GM23248 (cell line): ENCODE results near the gene MARCO. TPM values are rescaled to one million over a fixed set of nuclear protein-coding genes. Genes with fewer than 3 reads are reported as not detected.

Experiments used
- DNase-seq: peaks from one replicate; pipeline ENCODE4 v3.0.0-alpha.2; 2015
- H2AFZ ChIP-seq: fragments of 200-600 bp; sonication (generic); 2 replicates; pipeline ENCODE4 v1.6.1; 2016; ENCODE audit warnings: antibody characterized with exemption
- H3F3A ChIP-seq: fragments of 200-600 bp; sonication (generic); 2 replicates; pipeline ENCODE4 v1.6.1; 2016; ENCODE audit warnings: mild to moderate bottlenecking, antibody characterized with exemption, mixed run types; ENCODE audit not compliant: insufficient read depth
- H3K27ac ChIP-seq: fragments of 200-600 bp; sonication (generic); 2 replicates; pipeline ENCODE4 v1.5.1; 2016; ENCODE audit warnings: mild to moderate bottlenecking
- H3K27me3 ChIP-seq: fragments of 200-600 bp; sonication (generic); replicated peaks from 2 replicates; pipeline ENCODE4 v1.6.1; 2016; ENCODE audit warnings: mild to moderate bottlenecking; ENCODE audit not compliant: insufficient read depth
- H3K36me3 ChIP-seq: fragments of 200-600 bp; sonication (generic); 2 replicates; pipeline ENCODE4 v1.6.1; 2016; ENCODE audit warnings: low read depth, mild to moderate bottlenecking
- H3K4me1 ChIP-seq: fragments of 200-600 bp; sonication (generic); 2 replicates; pipeline ENCODE4 v1.6.1; 2016; ENCODE audit warnings: mild to moderate bottlenecking; ENCODE audit not compliant: insufficient read depth
- H3K4me2 ChIP-seq: fragments of 200-600 bp; sonication (generic); one replicate; pipeline ENCODE4 v1.6.1; 2016; ENCODE audit warnings: mild to moderate bottlenecking; ENCODE audit not compliant: unreplicated experiment
- H3K4me3 ChIP-seq: fragments of 200-600 bp; sonication (generic); 2 replicates; pipeline ENCODE4 v1.5.1; 2016; ENCODE audit warnings: mild to moderate bottlenecking
- H3K79me2 ChIP-seq: fragments of 200-600 bp; sonication (generic); 2 replicates; pipeline ENCODE4 v1.6.1; 2016; ENCODE audit warnings: mild to moderate bottlenecking; ENCODE audit not compliant: insufficient read depth
- H3K9ac ChIP-seq: fragments of 200-600 bp; sonication (generic); 2 replicates; pipeline ENCODE4 v1.6.1; 2016; ENCODE audit warnings: mild to moderate bottlenecking
- H3K9me2 ChIP-seq: fragments of 200-600 bp; sonication (generic); 2 replicates; pipeline ENCODE4 v1.6.1; 2016; ENCODE audit warnings: mixed run types, mild to moderate bottlenecking, moderate library complexity; ENCODE audit not compliant: insufficient read depth
- H3K9me3 ChIP-seq: fragments of 200-600 bp; sonication (generic); one replicate; pipeline ENCODE4 v1.6.1; 2017; ENCODE audit warnings: low read depth
- H4K20me1 ChIP-seq: fragments of 200-600 bp; sonication (generic); 2 replicates; pipeline ENCODE4 v1.6.0; 2016; ENCODE audit not compliant: insufficient read depth
- EZH2 ChIP-seq: fragments of 200-600 bp; sonication (generic); IDR thresholded peaks from 2 replicates; pipeline ENCODE4 v1.6.1; 2018; ENCODE audit warnings: antibody characterized with exemption, mild to moderate bottlenecking; ENCODE audit not compliant: insufficient read depth, poor library complexity, severe bottlenecking
- EZH2phosphoT487 ChIP-seq: fragments of 200-600 bp; sonication (generic); IDR thresholded peaks from 2 replicates; pipeline ENCODE4 v1.6.1; 2018; ENCODE audit warnings: antibody characterized with exemption, moderate library complexity, mild to moderate bottlenecking, low read depth; ENCODE audit not compliant: insufficient read depth
- WGBS, 2 experiments: methylation state at CpG; one replicate each; pipeline ENCODE4 v1.1.6; 2015 to 2017; ENCODE audit warnings: low lambda C conversion rate in 2 of 2, low coverage in 1 of 2; ENCODE audit errors: missing lambda C conversion rate in 2 of 2; 5-methylcytosine and 5-hydroxymethylcytosine counted together
- in situ Hi-C: fragments of 300-500 bp; cut with MboI; formaldehyde crosslinking; loops from 2 replicates; pipeline ENCODE4 v1.15.0; 2020
- polyA plus RNA-seq: library from polyadenylated mRNA; unstranded; fragments of >200 nt; fragmentation: Nextera tagmentation; extraction: Ambion mirVana; gene quantifications from 2 replicates; pipeline ENCODE4 v1.2.1, GENCODE V29; 2016
- total RNA-seq: library from RNA; depleted of rRNA; stranded (reverse); fragments of >200 nt; shearing (Covaris generic); gene quantifications from 2 replicates; pipeline ENCODE4 v1.2.3, GENCODE V29; 2014

MARCO gene
- total and polyA plus RNA-seq, 2 experiments from 2014 or later: not detected

- Histone ChIP-seq H3K4me2 (no peak overlapping the region), H3K36me3 (no peaks in the 10 kb centered on the region), H3K9ac (no peak overlapping the region), H3K9me2 (no peaks in the 10 kb centered on the region), H2AFZ (no peak overlapping the region), H3K79me2 (no peaks in the 10 kb centered on the region), H3F3A (no peaks in the 10 kb centered on the region), H3K4me3 (no peak overlapping the region), H3K27me3 (peaks cover 52% of the 10 kb centered on the region), H3K9me3 (no peaks in the 10 kb centered on the region), H3K4me1 (no peaks in the 10 kb centered on the region), H3K27ac (no peak overlapping the region), H4K20me1 (no peaks in the 10 kb centered on the region)
- no peak for DNase-seq
- WGBS, 2 experiments: 13 to 31% methylated on average over 3 of the region's 3 CpGs
- TF ChIP-seq EZH2: no peak
- TF ChIP-seq EZH2phosphoT487: no peak
- in situ Hi-C loops: no loop called here
Measured at GRCh38 chr2:119009110-119009509, 67.1 kb downstream of the MARCO start.

- H3K79me2 ChIP-seq: no peaks in the 10 kb centered on the region
- H3K4me1 ChIP-seq: no peaks in the 10 kb centered on the region
- 45 to 47% methylated on average over 9 of the region's 9 CpGs for WGBS, 2 experiments
- TF ChIP-seq EZH2 (no peak), EZH2phosphoT487 (no peak)
- no peak overlapping the region for H3K4me3 ChIP-seq
- no peak overlapping the region for H2AFZ ChIP-seq
- no peak overlapping the region for H3K27ac ChIP-seq
- peaks cover 52% of the 10 kb centered on the region for H3K27me3 ChIP-seq
- H3F3A ChIP-seq: no peaks in the 10 kb centered on the region
- no peak overlapping the region for H3K4me2 ChIP-seq
- in situ Hi-C loops: no loop called here
- H3K9me2 ChIP-seq: no peaks in the 10 kb centered on the region
- H3K9me3 ChIP-seq: no peaks in the 10 kb centered on the region
- no peak overlapping the region for H3K9ac ChIP-seq
- H4K20me1 ChIP-seq: no peaks in the 10 kb centered on the region
- no peak for DNase-seq
- no peaks in the 10 kb centered on the region for H3K36me3 ChIP-seq
Measured at GRCh38 chr2:119010336-119010735, 68.3 kb downstream of the MARCO start.

GRCh38 chr2:119011162-119011909 lies 69.3 kb downstream of the MARCO start:
- 9% methylated on average over 32 to 33 of the region's 38 CpGs for WGBS, 2 experiments
- no peaks in the 10 kb centered on the region for H3F3A ChIP-seq
- no peak overlapping the region for H2AFZ ChIP-seq
- no peaks in the 10 kb centered on the region for H3K36me3 ChIP-seq
- no peaks in the 10 kb centered on the region for H4K20me1 ChIP-seq
- H3K4me2 ChIP-seq: peak overlapping the region; percentile 59
- no peaks in the 10 kb centered on the region for H3K79me2 ChIP-seq
- no peak overlapping the region for H3K9ac ChIP-seq
- peaks cover 62% of the 10 kb centered on the region for H3K27me3 ChIP-seq
- H3K9me3 ChIP-seq: no peaks in the 10 kb centered on the region
- no peaks in the 10 kb centered on the region for H3K4me1 ChIP-seq
- no peak overlapping the region for H3K27ac ChIP-seq
- no peak overlapping the region for H3K4me3 ChIP-seq
- no peaks in the 10 kb centered on the region for H3K9me2 ChIP-seq
- no peak for TF ChIP-seq EZH2
- DNase-seq: peak; percentile 78
- in situ Hi-C loops: no loop called here

GRCh38 chr2:119011910-119012209 lies 69.9 kb downstream of the MARCO start:
- WGBS, 2 experiments: 63 to 74% methylated on average over 5 of the region's 5 CpGs

More at GRCh38 chr2:119011910-119012209, 69.9 kb downstream of the MARCO start:
- Histone ChIP-seq H3K27ac (no peak overlapping the region), H3K36me3 (no peaks in the 10 kb centered on the region), H3K9ac (no peak overlapping the region), H3K4me3 (no peak overlapping the region), H3K4me1 (no peaks in the 10 kb centered on the region), H3K27me3 (peaks cover 67% of the 10 kb centered on the region), H2AFZ (no peak overlapping the region), H3K9me2 (no peaks in the 10 kb centered on the region), H3K9me3 (no peaks in the 10 kb centered on the region), H3K4me2 (peak overlapping the region; percentile 59), H3K79me2 (no peaks in the 10 kb centered on the region), H3F3A (no peaks in the 10 kb centered on the region), H4K20me1 (no peaks in the 10 kb centered on the region)
- no peak for DNase-seq
- in situ Hi-C loops: no loop called here
- TF ChIP-seq EZH2phosphoT487: no peak
- TF ChIP-seq EZH2: no peak
